IMR-90 (cell line): Measurements from ENCODE around the gene TMEM190. TPM values are rescaled to one million over a fixed set of nuclear protein-coding genes. Genes with fewer than 3 reads are reported as not detected.

Experiments
- ATAC-seq: fragments of 200-7000 bp; cut with Tn5 transposase; 2 replicates; pipeline ENCODE4 v1.9.1; 2020; ENCODE audit warnings: low read depth, mild to moderate bottlenecking, moderate library complexity
- BruUV-seq: library from RNA; stranded (reverse); fragments of 400-500 nt; replicated peaks from 2 replicates; lab custom pipeline; 2021; lab: Mats Ljungman, UMichigan
- CTCF ChIA-PET: fragments of 300-600 bp; formaldehyde crosslinking; extraction: SDS; loops from one replicate; lab custom pipeline; 2021; ENCODE audit warnings: antibody characterized with exemption; lab: Yijun Ruan, JAX
- POLR2A ChIA-PET: fragments of 300-600 bp; sonication (Branson Sonifier 250); formaldehyde crosslinking; loops from one replicate; lab custom pipeline; 2022; ENCODE audit warnings: antibody characterized with exemption; ENCODE audit not compliant: unreplicated experiment; lab: Charles Lee
- DNase-seq: peaks from one replicate; pipeline ENCODE4 v3.0.0; 2013
- H2AFZ ChIP-seq: replicated peaks from 2 replicates; pipeline ENCODE3; 2013; ENCODE audit warnings: low read length, mild to moderate bottlenecking; ENCODE audit not compliant: poor library complexity
- H2AK5ac ChIP-seq: 2 replicates; pipeline ENCODE4 v1.6.1; 2013; ENCODE audit warnings: low read depth, low read length, inconsistent platforms
- H2AK9ac ChIP-seq: replicated peaks from 2 replicates; pipeline ENCODE3; 2013; ENCODE audit warnings: mild to moderate bottlenecking, low read depth, low read length, moderate library complexity; ENCODE audit not compliant: poor library complexity
- H2BK120ac ChIP-seq: 2 replicates; pipeline ENCODE4 v1.6.1; 2013; ENCODE audit warnings: low read depth, low read length, inconsistent platforms
- H2BK15ac ChIP-seq: 3 replicates; pipeline ENCODE4 v1.6.1; 2013; ENCODE audit warnings: low read depth, low read length, inconsistent platforms
- H2BK20ac ChIP-seq: 2 replicates; pipeline ENCODE4 v1.6.1; 2013; ENCODE audit warnings: low read depth, mild to moderate bottlenecking, inconsistent platforms, low read length, moderate library complexity
- H2BK5ac ChIP-seq: 2 replicates; pipeline ENCODE4 v1.6.1; 2013; ENCODE audit warnings: mild to moderate bottlenecking, low read depth, low read length, inconsistent platforms; ENCODE audit not compliant: poor library complexity, severe bottlenecking
- H3K14ac ChIP-seq: replicated peaks from 2 replicates; pipeline ENCODE4 v1.6.1; 2013; ENCODE audit warnings: low read depth, low read length, inconsistent platforms
- H3K18ac ChIP-seq: 2 replicates; pipeline ENCODE4 v1.6.1; 2013; ENCODE audit warnings: low read depth, low read length, control low read depth
- H3K23ac ChIP-seq: 2 replicates; pipeline ENCODE4 v1.6.1; 2013; ENCODE audit warnings: low read depth, low read length, inconsistent platforms
- H3K27ac ChIP-seq: 2 replicates; pipeline ENCODE4 v1.5.1; 2013; ENCODE audit warnings: mild to moderate bottlenecking, control low read depth, low read length; ENCODE audit not compliant: insufficient read depth
- H3K27me3 ChIP-seq: 2 replicates; pipeline ENCODE4 v1.6.1; 2013; ENCODE audit warnings: low read length; ENCODE audit not compliant: control insufficient read depth, insufficient read depth
- H3K36me3 ChIP-seq: 2 replicates; pipeline ENCODE4 v1.6.1; 2013; ENCODE audit warnings: low read length, mixed read lengths; ENCODE audit not compliant: control insufficient read depth, insufficient read depth
- H3K4ac ChIP-seq: 2 replicates; pipeline ENCODE4 v1.6.1; 2013; ENCODE audit warnings: low read depth, low read length, inconsistent platforms
- H3K4me1 ChIP-seq: 2 replicates; pipeline ENCODE4 v1.6.1; 2013; ENCODE audit warnings: low read length, mixed read lengths; ENCODE audit not compliant: control insufficient read depth, insufficient read depth
- H3K4me2 ChIP-seq: 2 replicates; pipeline ENCODE4 v1.6.1; 2013; ENCODE audit warnings: low read depth, mild to moderate bottlenecking, control low read depth, low read length, moderate library complexity
- H3K4me3 ChIP-seq: 2 replicates; pipeline ENCODE4 v1.5.1; 2013; ENCODE audit warnings: low read depth, mild to moderate bottlenecking, control low read depth, low read length, moderate library complexity; ENCODE audit not compliant: insufficient read depth
- H3K56ac ChIP-seq: 2 replicates; pipeline ENCODE4 v1.6.1; 2013; ENCODE audit warnings: low read length, inconsistent platforms; ENCODE audit not compliant: insufficient read depth; ENCODE audit errors: extremely low read depth
- H3K79me1 ChIP-seq, 2 experiments: 2 replicates each; pipeline ENCODE4 v1.6.1; 2013; ENCODE audit warnings: low read length in 2 of 2, inconsistent platforms in 1 of 2, low read depth in 1 of 2
- H3K9ac ChIP-seq: 2 replicates; pipeline ENCODE4 v1.6.1; 2013; ENCODE audit warnings: low read depth, low read length, control low read depth
- H3K9me1 ChIP-seq: 2 replicates; pipeline ENCODE4 v1.6.1; 2013; ENCODE audit warnings: low read length, inconsistent platforms; ENCODE audit not compliant: insufficient read depth
- H3K9me3 ChIP-seq: 2 replicates; pipeline ENCODE4 v1.6.1; 2013; ENCODE audit warnings: low read length; ENCODE audit not compliant: control insufficient read depth, insufficient read depth
- H4K20me1 ChIP-seq: 2 replicates; pipeline ENCODE4 v1.6.1; 2013; ENCODE audit warnings: low read length, inconsistent platforms; ENCODE audit not compliant: insufficient read depth
- H4K5ac ChIP-seq: 2 replicates; pipeline ENCODE4 v1.6.1; 2013; ENCODE audit warnings: mild to moderate bottlenecking, low read depth, low read length, control low read depth
- H4K8ac ChIP-seq, 2 experiments: 2 replicates each; pipeline ENCODE4 v1.6.1; 2013; ENCODE audit warnings: low read depth in 2 of 2, low read length in 2 of 2, control low read depth in 1 of 2, inconsistent platforms in 1 of 2
- H4K91ac ChIP-seq: 2 replicates; pipeline ENCODE4 v1.6.1; 2013; ENCODE audit warnings: low read depth, low read length, inconsistent platforms; ENCODE audit not compliant: insufficient read depth
- CEBPB ChIP-seq: IDR thresholded peaks from 2 replicates; pipeline ENCODE4 v1.6.1; 2012; ENCODE audit warnings: low read depth, low read length, improper control_type of control experiment
- CHD1 ChIP-seq: IDR thresholded peaks from 2 replicates; pipeline ENCODE4 v1.6.1; 2012; ENCODE audit warnings: low read depth, low read length, improper control_type of control experiment
- FOS ChIP-seq: fragments of 150-350 bp; IDR thresholded peaks from 2 replicates; pipeline ENCODE4 v1.6.1; 2016; ENCODE audit warnings: low read depth, low read length
- MXI1 ChIP-seq: IDR thresholded peaks from 2 replicates; pipeline ENCODE4 v1.6.1; 2012; ENCODE audit warnings: low read depth, mild to moderate bottlenecking, low read length, moderate library complexity, borderline replicate concordance
- RAD21 ChIP-seq: IDR thresholded peaks from 2 replicates; pipeline ENCODE4 v1.6.1; 2012; ENCODE audit warnings: low read length, improper control_type of control experiment
- WGBS, 2 experiments: methylation state at CpG; one replicate each; pipeline versions ENCODE4 v1.1.5 to v1.1.7; 2013; ENCODE audit warnings: missing lambda C conversion rate in 2 of 2; ENCODE audit not compliant: insufficient read length in 1 of 2; ENCODE audit errors: extremely low coverage in 2 of 2; 5-methylcytosine and 5-hydroxymethylcytosine counted together
- dilution Hi-C: fragments of 300-500 bp; cut with HindIII; formaldehyde crosslinking; loops from one replicate; pipeline ENCODE4 v1.14.3; 2018; ENCODE audit warnings: low sequenced_read_pairs; ENCODE audit not compliant: unreplicated experiment
- in situ Hi-C: fragments of 300-500 bp; cut with MboI; formaldehyde crosslinking; loops from 3 replicates; pipeline ENCODE4 v1.14.3; 2019; ENCODE audit warnings: low sequenced_read_pairs, inconsistent platforms, mixed read lengths
- intact Hi-C: fragments of 100-400 bp; cut with micrococcal nuclease; formaldehyde crosslinking; loops from 2 replicates; pipeline ENCODE4 v1.10.0; 2022
- polyA plus RNA-seq, 3 experiments: library from polyadenylated mRNA; depleted of rRNA; stranded (reverse); fragments of >200 nt; gene quantifications; 2 replicates each; pipeline ENCODE4 v1.2.3, GENCODE V29; 2012; ENCODE audit warnings: low replicate concordance in 1 of 3
- total RNA-seq: library from RNA; depleted of rRNA; stranded (reverse); fragments of >200 nt; gene quantifications from 2 replicates; pipeline ENCODE4 v1.2.3, GENCODE V29; 2012; rRNA removed

Gene TMEM190
- total and polyA plus RNA-seq, 2 of the 4 experiments (the other 2 are of a cell fraction): 1.6 TPM; not detected in 1

DNA sequence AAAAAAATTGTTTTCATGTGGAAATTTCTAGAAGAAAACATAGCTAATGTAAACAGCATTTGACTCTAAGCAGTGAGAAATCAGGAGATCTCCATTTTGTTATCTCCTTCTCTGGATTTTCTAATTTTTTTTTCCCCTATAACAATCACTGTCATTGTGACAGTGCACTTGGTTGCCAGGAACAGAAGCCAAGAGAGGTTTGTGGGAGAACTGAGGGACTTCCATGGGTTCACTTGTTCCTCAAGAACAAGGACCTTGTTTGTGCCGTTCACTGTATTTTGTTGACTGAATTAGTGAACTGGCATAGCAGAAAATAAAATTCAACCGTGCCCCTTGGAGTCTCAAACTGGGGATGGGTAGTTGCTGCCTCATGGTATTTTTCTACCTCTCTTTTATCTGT is 49.4 kb downstream of the TMEM190 start:
- H3K79me1 ChIP-seq: no peaks in the 10 kb centered on the region
- TF ChIP-seq RAD21 (no peak), CEBPB (no peak), CHD1 (no peak), FOS (no peak), MXI1 (no peak)
- ChIA-PET CTCF (no interaction called here), POLR2A (no interaction called here)
- H3K14ac ChIP-seq: no peak overlapping the region
- peaks cover 17% of the 10 kb centered on the region for H3K27me3 ChIP-seq
- H4K8ac ChIP-seq: no peak overlapping the region
- in situ Hi-C loops: no loop called here
- H2AK9ac ChIP-seq: no peak overlapping the region
- no peak overlapping the region for H2AK5ac ChIP-seq
- H4K20me1 ChIP-seq: no peaks in the 10 kb centered on the region
- H2AFZ ChIP-seq: no peak overlapping the region
- H4K5ac ChIP-seq: no peak overlapping the region
- no peak overlapping the region for H3K23ac ChIP-seq
- H2BK20ac ChIP-seq: no peak overlapping the region
- ATAC-seq (no peak), DNase-seq (no peak)
- no peak overlapping the region for H4K91ac ChIP-seq
- H3K4me2 ChIP-seq: no peak overlapping the region
- no peak overlapping the region for H2BK5ac ChIP-seq
- WGBS, 2 experiments: no CpG with 5 or more reads among the region's 2 CpGs
- no peak overlapping the region for H3K56ac ChIP-seq
- dilution Hi-C loops: no loop called here
- no peak overlapping the region for H3K27ac ChIP-seq
- 0 out of 2 replicates have a peak, but pooled peaks cover 4% of the 10 kb centered on the region for H3K9me1 ChIP-seq
- intact Hi-C loops: no loop called here
- H3K36me3 ChIP-seq: no peaks in the 10 kb centered on the region
- H3K9ac ChIP-seq: no peak overlapping the region
- H2BK15ac ChIP-seq: no peak overlapping the region
- no peak overlapping the region for H3K4me3 ChIP-seq
- no peak overlapping the region for H3K4ac ChIP-seq
- BruUV-seq: no TSS peak
- no peak overlapping the region for H3K18ac ChIP-seq
- H3K4me1 ChIP-seq: no peaks in the 10 kb centered on the region
- H2BK120ac ChIP-seq: no peak overlapping the region
- H3K9me3 ChIP-seq: no peaks in the 10 kb centered on the region; the same call in 1 of the 2 replicates

Other genes starting within 250 kb of the TMEM190 start
- gene TNNT1, start 227.6 kb upstream of the TMEM190 start, total RNA-seq: 1.3 and 3.1 TPM in 2 replicates
- 2.5 and 2.6 TPM in 2 replicates for gene TNNT1, start 227.6 kb upstream of the TMEM190 start, polyA plus RNA-seq (2012; rRNA removed)
- gene TNNI3, start 219.1 kb upstream of the TMEM190 start, total RNA-seq: not detected in 2 replicates
- gene TNNI3, start 219.1 kb upstream of the TMEM190 start, polyA plus RNA-seq (2012; rRNA removed): not detected in 2 replicates
- 0.28 TPM in 1 of 2 replicates, not detected in the other for gene DNAAF3, start 210.2 kb upstream of the TMEM190 start, total RNA-seq
- gene DNAAF3, start 210.2 kb upstream of the TMEM190 start, polyA plus RNA-seq (2012; rRNA removed): 0.34 TPM in 2 replicates
- gene SYT5, start 196.5 kb upstream of the TMEM190 start, total RNA-seq: under 0.01 TPM in 2 replicates
- gene SYT5, start 196.5 kb upstream of the TMEM190 start, polyA plus RNA-seq (2012; rRNA removed): 0.15 TPM in 1 of 2 replicates, not detected in the other
- gene PTPRH, start 167.3 kb upstream of the TMEM190 start, total RNA-seq: 1.7 and 3.4 TPM in 2 replicates
- 1.3 and 1.7 TPM in 2 replicates for gene PTPRH, start 167.3 kb upstream of the TMEM190 start, polyA plus RNA-seq (2012; rRNA removed)
- 0.18 and 0.28 TPM in 2 replicates for gene TMEM86B, start 148.1 kb upstream of the TMEM190 start, total RNA-seq
- gene TMEM86B, start 148.1 kb upstream of the TMEM190 start, polyA plus RNA-seq (2012; rRNA removed): 2.4 TPM in 2 replicates
- 19.9 and 20.0 TPM in 2 replicates for gene PPP6R1, start 117.8 kb upstream of the TMEM190 start, total RNA-seq
- gene PPP6R1, start 117.8 kb upstream of the TMEM190 start, polyA plus RNA-seq (2012; rRNA removed): 50.1 and 50.2 TPM in 2 replicates
- 19.7 and 21.0 TPM in 2 replicates for gene HSPBP1, start 96.7 kb upstream of the TMEM190 start, total RNA-seq
- gene HSPBP1, start 96.7 kb upstream of the TMEM190 start, polyA plus RNA-seq (2012; rRNA removed): 43.2 and 52.5 TPM in 2 replicates
- 1.9 and 2.5 TPM in 2 replicates for gene BRSK1, start 92.8 kb upstream of the TMEM190 start, total RNA-seq
- 22.3 and 31.1 TPM in 2 replicates for gene BRSK1, start 92.8 kb upstream of the TMEM190 start, polyA plus RNA-seq (2012; rRNA removed)
- not detected in 2 replicates for gene TMEM150B, start 51.5 kb upstream of the TMEM190 start, total RNA-seq
- not detected in 2 replicates for gene TMEM150B, start 51.5 kb upstream of the TMEM190 start, polyA plus RNA-seq (2012; rRNA removed)
- gene KMT5C, start 37.0 kb upstream of the TMEM190 start, total RNA-seq: 1.8 and 1.9 TPM in 2 replicates
- gene KMT5C, start 37.0 kb upstream of the TMEM190 start, polyA plus RNA-seq (2012; rRNA removed): 5.9 and 6.9 TPM in 2 replicates
- not detected in 2 replicates for gene COX6B2, start 22.1 kb upstream of the TMEM190 start, total RNA-seq
- gene COX6B2, start 22.1 kb upstream of the TMEM190 start, polyA plus RNA-seq (2012; rRNA removed): 0.19 and 0.39 TPM in 2 replicates
- not detected in 2 replicates for gene GARIN5B, start 13.6 kb upstream of the TMEM190 start, total RNA-seq
- gene GARIN5B, start 13.6 kb upstream of the TMEM190 start, polyA plus RNA-seq (2012; rRNA removed): not detected in 2 replicates
- 14.3 and 15.6 TPM in 2 replicates for gene IL11, start 6.4 kb upstream of the TMEM190 start, total RNA-seq
- 33.6 and 38.9 TPM in 2 replicates for gene IL11, start 6.4 kb upstream of the TMEM190 start, polyA plus RNA-seq (2012; rRNA removed)
- gene TMEM238, start 7.5 kb downstream of the TMEM190 start, total RNA-seq: not detected in 2 replicates
- gene TMEM238, start 7.5 kb downstream of the TMEM190 start, polyA plus RNA-seq (2012; rRNA removed): not detected in 2 replicates
- gene RPL28, start 9.1 kb downstream of the TMEM190 start, total RNA-seq: 386 and 998 TPM in 2 replicates
- gene RPL28, start 9.1 kb downstream of the TMEM190 start, polyA plus RNA-seq (2012; rRNA removed): 1,428 and 1,693 TPM in 2 replicates
- 69.5 and 74.4 TPM in 2 replicates for gene UBE2S, start 31.0 kb downstream of the TMEM190 start, total RNA-seq
- 104 and 177 TPM in 2 replicates for gene UBE2S, start 31.0 kb downstream of the TMEM190 start, polyA plus RNA-seq (2012; rRNA removed)
- gene SHISA7, start 66.5 kb downstream of the TMEM190 start, total RNA-seq: not detected in 2 replicates
- gene SHISA7, start 66.5 kb downstream of the TMEM190 start, polyA plus RNA-seq (2012; rRNA removed): 0.03 TPM in 1 of 2 replicates, not detected in the other
- gene ISOC2, start 84.8 kb downstream of the TMEM190 start, total RNA-seq: 46.7 and 56.1 TPM in 2 replicates
- 82.1 and 119 TPM in 2 replicates for gene ISOC2, start 84.8 kb downstream of the TMEM190 start, polyA plus RNA-seq (2012; rRNA removed)
- not detected in 2 replicates for gene C19orf85, start 87.9 kb downstream of the TMEM190 start, total RNA-seq
- gene C19orf85, start 87.9 kb downstream of the TMEM190 start, polyA plus RNA-seq (2012; rRNA removed): not detected in 2 replicates
- 0.18 and 0.28 TPM in 2 replicates for gene ZNF628, start 99.8 kb downstream of the TMEM190 start, total RNA-seq
- 1.9 and 2.6 TPM in 2 replicates for gene ZNF628, start 99.8 kb downstream of the TMEM190 start, polyA plus RNA-seq (2012; rRNA removed)
- 4.3 and 7.2 TPM in 2 replicates for gene NAT14, start 108.4 kb downstream of the TMEM190 start, total RNA-seq
- 40.9 and 41.2 TPM in 2 replicates for gene NAT14, start 108.4 kb downstream of the TMEM190 start, polyA plus RNA-seq (2012; rRNA removed)
- 1.4 and 1.7 TPM in 2 replicates for gene SSC5D, start 111.6 kb downstream of the TMEM190 start, total RNA-seq
- gene SSC5D, start 111.6 kb downstream of the TMEM190 start, polyA plus RNA-seq (2012; rRNA removed): 14.1 and 19.1 TPM in 2 replicates
- gene SBK2, start 160.3 kb downstream of the TMEM190 start, total RNA-seq: not detected in 2 replicates
- 0.30 and 0.48 TPM in 2 replicates for gene SBK2, start 160.3 kb downstream of the TMEM190 start, polyA plus RNA-seq (2012; rRNA removed)
- 0.18 TPM in 1 of 2 replicates, not detected in the other for gene SBK3, start 168.7 kb downstream of the TMEM190 start, total RNA-seq
- 0.05 and 0.16 TPM in 2 replicates for gene SBK3, start 168.7 kb downstream of the TMEM190 start, polyA plus RNA-seq (2012; rRNA removed)
- gene ZNF579, start 204.0 kb downstream of the TMEM190 start, total RNA-seq: 0.54 and 0.83 TPM in 2 replicates
- gene ZNF579, start 204.0 kb downstream of the TMEM190 start, polyA plus RNA-seq (2012; rRNA removed): 9.0 and 10.7 TPM in 2 replicates
- gene FIZ1, start 222.7 kb downstream of the TMEM190 start, total RNA-seq: 0.83 and 1.3 TPM in 2 replicates
- 5.5 and 5.9 TPM in 2 replicates for gene FIZ1, start 222.7 kb downstream of the TMEM190 start, polyA plus RNA-seq (2012; rRNA removed)
- 2.3 and 2.8 TPM in 2 replicates for gene ZNF524, start 223.5 kb downstream of the TMEM190 start, total RNA-seq
- gene ZNF524, start 223.5 kb downstream of the TMEM190 start, polyA plus RNA-seq (2012; rRNA removed): 6.6 and 8.0 TPM in 2 replicates
- gene ZNF865, start 228.8 kb downstream of the TMEM190 start, total RNA-seq: under 0.01 TPM in 2 replicates
- 4.6 and 6.3 TPM in 2 replicates for gene ZNF865, start 228.8 kb downstream of the TMEM190 start, polyA plus RNA-seq (2012; rRNA removed)
- 2.5 TPM in 2 replicates for gene ZNF784, start 247.7 kb downstream of the TMEM190 start, total RNA-seq
- gene ZNF784, start 247.7 kb downstream of the TMEM190 start, polyA plus RNA-seq (2012; rRNA removed): 3.7 and 4.1 TPM in 2 replicates